Caco-2 (cell line): ENCODE data around the gene GALNT17. TPM values are rescaled to one million over a fixed set of nuclear protein-coding genes. Genes with fewer than 3 reads are reported as not detected.

Experiments
- BruUV-seq: library from RNA; stranded (reverse); fragments of 400-500 nt; replicated peaks from 2 replicates; lab custom pipeline; 2021; lab: Mats Ljungman, UMichigan
- CTCF ChIA-PET: fragments of 300-600 bp; sonication (Branson Sonifier 250); formaldehyde crosslinking; loops from one replicate; lab custom pipeline; 2022; ENCODE audit warnings: antibody characterized with exemption; lab: Charles Lee
- POLR2A ChIA-PET: fragments of 300-600 bp; sonication (Branson Sonifier 250); formaldehyde crosslinking; loops from one replicate; lab custom pipeline; 2022; ENCODE audit warnings: antibody characterized with exemption; lab: Charles Lee
- DNase-seq, 2 experiments: peaks; one replicate each; pipeline versions ENCODE4 v3.0.0 to v3.0.0-alpha.2; 2020 to 2022
- H3K27me3 ChIP-seq: replicated peaks from 2 replicates; pipeline ENCODE4 v1.6.0; 2011; ENCODE audit warnings: low read length; ENCODE audit not compliant: control insufficient read depth, insufficient read depth
- H3K36me3 ChIP-seq: 2 replicates; pipeline ENCODE4 v1.5.1; 2011; ENCODE audit warnings: low read length; ENCODE audit not compliant: control insufficient read depth, insufficient read depth
- H3K4me1 ChIP-seq: fragments of 250-450 bp; sonication (Bioruptor Pico); 2 replicates; pipeline ENCODE4 v1.5.1; 2020; ENCODE audit warnings: mild to moderate bottlenecking
- H3K4me3 ChIP-seq: 2 replicates; pipeline ENCODE4 v1.5.1; 2011; ENCODE audit warnings: low read depth, mild to moderate bottlenecking, control low read depth, low read length
- H3K9me3 ChIP-seq: fragments of 250-450 bp; sonication (Bioruptor Pico); 2 replicates; pipeline ENCODE4 v1.5.1; 2020; ENCODE audit warnings: mild to moderate bottlenecking, moderate library complexity
- H3K27ac Mint-ChIP-seq: one replicate; pipeline ENCODE4 v1.8.0; 2022; ENCODE audit warnings: mixed read lengths; ENCODE audit not compliant: unreplicated experiment
- H3K27me3 Mint-ChIP-seq: one replicate; pipeline ENCODE4 v1.8.0; 2022; ENCODE audit warnings: mixed read lengths; ENCODE audit not compliant: insufficient read depth, unreplicated experiment
- H3K36me3 Mint-ChIP-seq: one replicate; pipeline ENCODE4 v1.8.0; 2022; ENCODE audit warnings: mild to moderate bottlenecking, mixed read lengths; ENCODE audit not compliant: insufficient read depth, unreplicated experiment
- H3K4me1 Mint-ChIP-seq: one replicate; pipeline ENCODE4 v1.8.0; 2022; ENCODE audit warnings: low read depth, mixed read lengths; ENCODE audit not compliant: unreplicated experiment
- H3K4me3 Mint-ChIP-seq: one replicate; pipeline ENCODE4 v1.8.0; 2022; ENCODE audit warnings: mild to moderate bottlenecking, moderate library complexity, mixed read lengths; ENCODE audit not compliant: unreplicated experiment
- H3K9me3 Mint-ChIP-seq: one replicate; pipeline ENCODE4 v1.8.0; 2022; ENCODE audit warnings: mixed read lengths; ENCODE audit not compliant: unreplicated experiment
- CTCF ChIP-seq, 2 experiments: fragments of 200-600 bp in 1 of 2; IDR thresholded peaks; 1 replicate in 1 of 2; 2 replicates in 1 of 2; pipeline versions ENCODE4 v1.5.1 to v1.8.0; 2011 to 2022; ENCODE audit warnings: antibody characterized with exemption in 1 of 2, control low read depth in 1 of 2, inconsistent platforms in 1 of 2, low read depth in 1 of 2, low read length in 1 of 2, mild to moderate bottlenecking in 1 of 2, moderate library complexity in 1 of 2; ENCODE audit not compliant: insufficient read depth in 1 of 2, severe bottlenecking in 1 of 2, unreplicated experiment in 1 of 2
- intact Hi-C: fragments of 100-400 bp; cut with micrococcal nuclease; formaldehyde crosslinking; loops from one replicate; pipeline ENCODE4 v1.10.0; 2022; ENCODE audit not compliant: unreplicated experiment
- total RNA-seq: library from RNA; stranded (reverse); gene quantifications from 2 replicates; pipeline ENCODE4 v1.2.3, GENCODE V29; 2022

The GALNT17 gene
- total RNA-seq, 1 experiment from 2014 or later = not detected

GRCh38 chr7:71323726-71324125 is 191.8 kb downstream of the GALNT17 start:
- POLR2A ChIA-PET = no interaction called here
- H3K4me1 ChIP-seq = no peaks in the 10 kb centered on the region
- CTCF ChIA-PET = no interaction called here
- no peaks in the 10 kb centered on the region for H3K27me3 ChIP-seq
- TF ChIP-seq CTCF (IDR thresholded peaks at IDR 0.05; ENCODE audit: insufficient read depth in 1 of 2, low read depth in 1 of 2, low read length in 1 of 2, severe bottlenecking in 1 of 2, unreplicated experiment in 1 of 2) = no peak
- no peaks in the 10 kb centered on the region for H3K27me3 Mint-ChIP-seq
- no TSS peak for BruUV-seq
- H3K4me3 ChIP-seq = no peak overlapping the region
- H3K4me3 Mint-ChIP-seq = no peak overlapping the region
- no peaks in the 10 kb centered on the region for H3K36me3 ChIP-seq
- H3K27ac Mint-ChIP-seq = no peak overlapping the region
- DNase-seq = no peak
- no peaks in the 10 kb centered on the region for H3K36me3 Mint-ChIP-seq
- H3K9me3 Mint-ChIP-seq = peaks cover 12% of the 10 kb centered on the region
- intact Hi-C loops = no loop called here
- H3K9me3 ChIP-seq = no peaks in the 10 kb centered on the region; the same call in 1 of the 2 replicates
- no peaks in the 10 kb centered on the region for H3K4me1 Mint-ChIP-seq

DNA sequence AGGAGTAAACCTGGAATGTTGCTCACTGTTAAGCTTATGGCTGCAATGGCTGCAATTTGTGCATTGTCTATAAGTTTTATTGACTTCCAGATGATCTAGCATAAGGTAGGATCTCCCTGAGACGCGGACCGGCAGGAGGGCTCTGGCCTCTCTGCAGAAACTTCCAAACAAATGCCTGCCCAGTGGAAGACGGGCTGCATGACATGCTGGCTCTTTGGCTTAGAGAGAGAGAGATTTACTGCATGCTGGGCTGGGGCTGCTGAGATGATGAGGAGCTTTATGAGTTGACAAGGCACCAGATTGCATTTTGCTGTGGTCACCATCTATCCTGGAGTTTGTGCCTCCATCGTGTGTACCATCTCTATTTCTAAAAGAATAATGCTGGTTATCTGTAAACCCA is 193.2 kb downstream of the GALNT17 start:
- Histone ChIP-seq H3K27me3 (no peaks in the 10 kb centered on the region), H3K4me3 (no peak overlapping the region), H3K4me1 (no peaks in the 10 kb centered on the region), H3K36me3 (no peaks in the 10 kb centered on the region), H3K9me3 (no peaks in the 10 kb centered on the region; the same call in 1 of the 2 replicates)
- CTCF ChIA-PET = no interaction called here
- no peaks in the 10 kb centered on the region for H3K27me3 Mint-ChIP-seq
- H3K4me3 Mint-ChIP-seq = no peak overlapping the region
- no peaks in the 10 kb centered on the region for H3K4me1 Mint-ChIP-seq
- no peaks in the 10 kb centered on the region for H3K9me3 Mint-ChIP-seq
- BruUV-seq = no TSS peak
- TF ChIP-seq CTCF (IDR thresholded peaks at IDR 0.05; ENCODE audit: insufficient read depth in 1 of 2, low read depth in 1 of 2, low read length in 1 of 2, severe bottlenecking in 1 of 2, unreplicated experiment in 1 of 2) = no peak
- POLR2A ChIA-PET = no interaction called here
- no peak overlapping the region for H3K27ac Mint-ChIP-seq
- no peaks in the 10 kb centered on the region for H3K36me3 Mint-ChIP-seq
- no peak for DNase-seq
- intact Hi-C loops = no loop called here

DNA sequence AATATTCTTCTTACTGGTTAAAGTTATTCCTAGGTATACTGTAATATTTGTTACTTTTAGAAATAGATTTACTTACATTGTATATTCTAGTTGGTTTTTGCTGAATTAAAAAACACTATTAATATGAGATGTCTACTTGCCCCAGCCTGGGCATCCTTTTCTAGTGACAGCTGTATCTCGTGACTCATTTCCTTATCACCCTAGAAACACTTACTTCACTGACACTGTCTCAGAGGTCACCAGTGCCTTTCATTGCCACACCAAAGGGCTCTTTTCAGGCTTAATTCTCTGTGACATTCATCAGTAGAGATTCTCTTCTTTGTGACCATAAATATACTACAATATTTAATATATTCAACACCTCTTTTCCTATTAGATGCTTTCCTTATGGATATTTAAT is 194.7 kb downstream of the GALNT17 start:
- no TSS peak for BruUV-seq
- CTCF ChIA-PET = no interaction called here
- H3K27ac Mint-ChIP-seq = no peak overlapping the region
- POLR2A ChIA-PET = no interaction called here
- peaks cover 10% of the 10 kb centered on the region for H3K9me3 Mint-ChIP-seq
- Histone ChIP-seq H3K9me3 (no peaks in the 10 kb centered on the region; the same call in 1 of the 2 replicates), H3K4me1 (no peaks in the 10 kb centered on the region), H3K36me3 (no peaks in the 10 kb centered on the region), H3K27me3 (no peaks in the 10 kb centered on the region), H3K4me3 (no peak overlapping the region)
- TF ChIP-seq CTCF (IDR thresholded peaks at IDR 0.05; ENCODE audit: insufficient read depth in 1 of 2, low read depth in 1 of 2, low read length in 1 of 2, severe bottlenecking in 1 of 2, unreplicated experiment in 1 of 2) = no peak
- no peak for DNase-seq
- H3K27me3 Mint-ChIP-seq = no peaks in the 10 kb centered on the region
- no peaks in the 10 kb centered on the region for H3K4me1 Mint-ChIP-seq
- H3K4me3 Mint-ChIP-seq = no peak overlapping the region
- intact Hi-C loops = no loop called here
- no peaks in the 10 kb centered on the region for H3K36me3 Mint-ChIP-seq
